Right lung (tissue), 10 donors: ENCODE results near the gene PLCE1. TPM values are rescaled to one million over a fixed set of nuclear protein-coding genes. Genes with fewer than 3 reads are reported as not detected.
"Not testable (repeated sequence)": the region's sequence is repeated elsewhere in the genome, so short reads cannot be mapped to it uniquely, and the experiment has no call there.

Source experiments
- DNase-seq, 2 donors: peaks; one replicate each; pipeline ENCODE4 v3.0.0-alpha.2; 2013
- long read RNA-seq, 8 donors: transcript quantifications; one replicate each; lab custom pipeline, GENCODE V29; 2026
- polyA plus RNA-seq, 5 donors: library from polyadenylated mRNA; unstranded; fragments of 120-200 nt; gene quantifications; one replicate each; pipeline versions ENCODE4 v1.2.1 to v1.2.3, GENCODE V29; 2013; ENCODE audit warnings: inconsistent platforms in 1 of 5, low replicate concordance in 1 of 5; ENCODE audit not compliant: insufficient read length in 5 of 5, insufficient read depth in 1 of 5

PLCE1 gene
- polyA plus RNA-seq: 10 to 100 TPM; 15.3 to 26.0 (median 19.8) TPM
- long read RNA-seq, donor 1, partial matches to known transcripts: 30 of 30 reads
- long read RNA-seq, donor 1, other reads (novel, unspliced or antisense): 0 of 30 reads
- long read RNA-seq, donor 2, partial matches to known transcripts: 8 of 8 reads
- long read RNA-seq, donor 2, other reads (novel, unspliced or antisense): 0 of 8 reads
- long read RNA-seq, donor 3: 0 reads
- long read RNA-seq, donor 4, partial matches to known transcripts: 13 of 13 reads
- long read RNA-seq, donor 4, other reads (novel, unspliced or antisense): 0 of 13 reads
- long read RNA-seq, donor 5, partial matches to known transcripts: 13 of 14 reads
- long read RNA-seq, donor 5, other reads (novel, unspliced or antisense): 0 of 14 reads
- long read RNA-seq, donor 6, partial matches to known transcripts: 40 of 40 reads
- long read RNA-seq, donor 6, other reads (novel, unspliced or antisense): 0 of 40 reads
- long read RNA-seq, donor 7, partial matches to known transcripts: 33 of 33 reads
- long read RNA-seq, donor 7, other reads (novel, unspliced or antisense): 0 of 33 reads
- long read RNA-seq, donor 8, partial matches to known transcripts: 5 of 5 reads
- long read RNA-seq, donor 8, other reads (novel, unspliced or antisense): 0 of 5 reads

GRCh38 chr10:93993782-93994437, at the start of gene PLCE1:
TSS of gene PLCE1 (plus strand) at chr10:93993931. CDS start at chr10:94031047, 37,116 bp downstream.
- DNase-seq: peak in 1 of 2 donors; percentile 38

- peak in 1 of 2 donors; percentile 10 for DNase-seq
Observed at GRCh38 chr10:93945819-93946218, 47.9 kb upstream of the PLCE1 start.

GRCh38 chr10:93947055-93947454, 46.7 kb upstream of the PLCE1 start:
- peak in 1 of 2 donors; percentile 23 for DNase-seq

- DNase-seq: no peak
Observed at GRCh38 chr10:93947524-93947923, 46.2 kb upstream of the PLCE1 start.

GRCh38 chr10:93951905-93952304, 41.8 kb upstream of the PLCE1 start:
- no peak for DNase-seq

- no peak for DNase-seq
Observed at GRCh38 chr10:93954299-93954698, 39.4 kb upstream of the PLCE1 start.

GRCh38 chr10:93954726-93955363, 38.9 kb upstream of the PLCE1 start:
- DNase-seq: no peak

- no peak for DNase-seq
Observed at GRCh38 chr10:93958834-93959233, 34.9 kb upstream of the PLCE1 start.

- not testable (repeated sequence) for DNase-seq
Observed at GRCh38 chr10:93960988-93961387, 32.7 kb upstream of the PLCE1 start.

GRCh38 chr10:93962973-93963372, 30.8 kb upstream of the PLCE1 start:
- DNase-seq: no peak

- DNase-seq: no peak
Observed at GRCh38 chr10:93963434-93963833, 30.3 kb upstream of the PLCE1 start.

- DNase-seq: no peak
Observed at GRCh38 chr10:93965911-93966310, 27.8 kb upstream of the PLCE1 start.

- no peak for DNase-seq
Observed at GRCh38 chr10:93967756-93968155, 26.0 kb upstream of the PLCE1 start.

- peak in 1 of 2 donors; percentile 8 for DNase-seq
Observed at GRCh38 chr10:93968540-93968945, 25.2 kb upstream of the PLCE1 start.

- DNase-seq: not testable (repeated sequence)
Observed at GRCh38 chr10:93970433-93971010, 23.2 kb upstream of the PLCE1 start.

- DNase-seq: no peak
Observed at GRCh38 chr10:93973748-93974445, 19.8 kb upstream of the PLCE1 start.

GRCh38 chr10:93977442-93977841, 16.3 kb upstream of the PLCE1 start:
- DNase-seq: no peak

- no peak for DNase-seq
Observed at GRCh38 chr10:93980486-93980885, 13.2 kb upstream of the PLCE1 start.

- no peak for DNase-seq
Observed at GRCh38 chr10:93991114-93991513, 2.6 kb upstream of the PLCE1 start.

GRCh38 chr10:93991596-93992284, 2.0 kb upstream of the PLCE1 start:
- no peak for DNase-seq
